DOHH2 (cell line): Measurements from ENCODE around the gene ASAP2.

Source experiments
- H3F3A ChIP-seq: fragments of 200-600 bp; sonication (generic), shearing (Covaris generic); 2 replicates; pipeline ENCODE4 v1.6.0; 2016; ENCODE audit warnings: antibody characterized with exemption, mild to moderate bottlenecking; ENCODE audit not compliant: control insufficient read depth, insufficient read depth
- H3K27ac ChIP-seq: fragments of 200-600 bp; sonication (generic); 2 replicates; pipeline ENCODE4 v1.5.1; 2014; ENCODE audit warnings: low read depth, mild to moderate bottlenecking, low read length, moderate library complexity
- H3K27me3 ChIP-seq: fragments of 200-600 bp; sonication (generic); 2 replicates; pipeline ENCODE4 v1.6.1; 2014; ENCODE audit warnings: mild to moderate bottlenecking, low read length, mixed read lengths; ENCODE audit not compliant: control insufficient read depth
- H3K36me3 ChIP-seq: fragments of 200-600 bp; sonication (generic); 2 replicates; pipeline ENCODE4 v1.6.1; 2014; ENCODE audit warnings: mild to moderate bottlenecking, low read length, moderate library complexity, mixed read lengths; ENCODE audit not compliant: control insufficient read depth
- H3K4me1 ChIP-seq: fragments of 200-600 bp; sonication (generic); 2 replicates; pipeline ENCODE4 v1.6.1; 2014; ENCODE audit warnings: mild to moderate bottlenecking, low read length, mixed read lengths; ENCODE audit not compliant: control insufficient read depth
- H3K4me2 ChIP-seq: fragments of 200-600 bp; sonication (generic); 2 replicates; pipeline ENCODE4 v1.6.0; 2014; ENCODE audit warnings: mild to moderate bottlenecking, low read length, moderate library complexity
- H3K4me3 ChIP-seq: fragments of 200-600 bp; sonication (generic); 2 replicates; pipeline ENCODE4 v1.5.1; 2014; ENCODE audit warnings: mild to moderate bottlenecking, low read length, mixed read lengths
- H3K79me2 ChIP-seq: fragments of 200-600 bp; sonication (generic); 2 replicates; pipeline ENCODE4 v1.6.1; 2014; ENCODE audit warnings: mild to moderate bottlenecking, low read length, mixed read lengths; ENCODE audit not compliant: control insufficient read depth
- H3K9me2 ChIP-seq: fragments of 200-600 bp; sonication (generic); replicated peaks from 2 replicates; pipeline ENCODE4 v1.6.1; 2014; ENCODE audit warnings: mild to moderate bottlenecking, low read length, mixed read lengths; ENCODE audit not compliant: control insufficient read depth
- H3K9me3 ChIP-seq: fragments of 200-600 bp; sonication (generic); 2 replicates; pipeline ENCODE4 v1.6.1; 2014; ENCODE audit warnings: antibody characterized with exemption, low read length, mixed read lengths; ENCODE audit not compliant: control insufficient read depth, insufficient read depth
- H4K20me1 ChIP-seq: fragments of 200-600 bp; sonication (generic); 2 replicates; pipeline ENCODE4 v1.6.0; 2014; ENCODE audit warnings: low read depth, mild to moderate bottlenecking, antibody characterized with exemption, low read length, moderate library complexity; ENCODE audit not compliant: control insufficient read depth, insufficient read depth
- EZH2phosphoT487 ChIP-seq: fragments of 200-600 bp; sonication (generic); IDR thresholded peaks from 2 replicates; pipeline ENCODE4 v1.6.1; 2017; ENCODE audit warnings: borderline replicate concordance, mild to moderate bottlenecking, antibody characterized with exemption, low read length, moderate library complexity, mixed read lengths
- TF ChIP-seq, protein P1 (sequence below): fragments of 200-600 bp; sonication (generic); IDR thresholded peaks from one replicate; pipeline ENCODE4 v1.5.1; 2014; ENCODE audit warnings: antibody characterized with exemption, mild to moderate bottlenecking, low read depth, low read length; ENCODE audit not compliant: poor library complexity, severe bottlenecking

ASAP2 gene

DNA sequence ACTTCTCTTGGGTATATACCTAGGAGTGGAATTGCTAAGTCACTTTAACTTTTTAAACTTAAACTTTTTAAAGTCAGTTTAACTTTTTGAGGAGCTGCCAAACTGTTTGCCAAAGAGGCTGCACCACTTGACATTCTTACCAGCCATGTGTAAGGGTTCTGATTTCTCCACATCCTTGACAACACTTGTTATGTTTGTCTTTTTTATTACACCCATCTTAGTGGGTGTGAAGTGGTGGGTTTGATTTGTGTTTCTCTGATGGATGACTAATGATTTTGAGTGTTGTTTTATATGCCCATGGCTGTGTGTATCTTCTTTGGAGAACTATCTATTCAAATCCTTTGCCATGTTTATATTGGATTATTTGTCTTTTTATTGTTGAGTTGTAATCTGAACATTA lies 13.6 kb downstream of the ASAP2 start:
- Histone ChIP-seq H3K79me2 (no peaks in the 10 kb centered on the region), H3K27ac (no peak overlapping the region), H3F3A (no peaks in the 10 kb centered on the region), H3K9me3 (no peaks in the 10 kb centered on the region), H3K4me1 (no peaks in the 10 kb centered on the region), H3K36me3 (no peaks in the 10 kb centered on the region), H3K4me3 (no peak overlapping the region), H4K20me1 (no peaks in the 10 kb centered on the region), H3K4me2 (no peak overlapping the region), H3K27me3 (peaks cover 8% of the 10 kb centered on the region), H3K9me2 (no peaks in the 10 kb centered on the region)
- TF ChIP-seq, protein P1, sequence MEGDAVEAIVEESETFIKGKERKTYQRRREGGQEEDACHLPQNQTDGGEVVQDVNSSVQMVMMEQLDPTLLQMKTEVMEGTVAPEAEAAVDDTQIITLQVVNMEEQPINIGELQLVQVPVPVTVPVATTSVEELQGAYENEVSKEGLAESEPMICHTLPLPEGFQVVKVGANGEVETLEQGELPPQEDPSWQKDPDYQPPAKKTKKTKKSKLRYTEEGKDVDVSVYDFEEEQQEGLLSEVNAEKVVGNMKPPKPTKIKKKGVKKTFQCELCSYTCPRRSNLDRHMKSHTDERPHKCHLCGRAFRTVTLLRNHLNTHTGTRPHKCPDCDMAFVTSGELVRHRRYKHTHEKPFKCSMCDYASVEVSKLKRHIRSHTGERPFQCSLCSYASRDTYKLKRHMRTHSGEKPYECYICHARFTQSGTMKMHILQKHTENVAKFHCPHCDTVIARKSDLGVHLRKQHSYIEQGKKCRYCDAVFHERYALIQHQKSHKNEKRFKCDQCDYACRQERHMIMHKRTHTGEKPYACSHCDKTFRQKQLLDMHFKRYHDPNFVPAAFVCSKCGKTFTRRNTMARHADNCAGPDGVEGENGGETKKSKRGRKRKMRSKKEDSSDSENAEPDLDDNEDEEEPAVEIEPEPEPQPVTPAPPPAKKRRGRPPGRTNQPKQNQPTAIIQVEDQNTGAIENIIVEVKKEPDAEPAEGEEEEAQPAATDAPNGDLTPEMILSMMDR: no peak
- no peak for TF ChIP-seq EZH2phosphoT487

DNA sequence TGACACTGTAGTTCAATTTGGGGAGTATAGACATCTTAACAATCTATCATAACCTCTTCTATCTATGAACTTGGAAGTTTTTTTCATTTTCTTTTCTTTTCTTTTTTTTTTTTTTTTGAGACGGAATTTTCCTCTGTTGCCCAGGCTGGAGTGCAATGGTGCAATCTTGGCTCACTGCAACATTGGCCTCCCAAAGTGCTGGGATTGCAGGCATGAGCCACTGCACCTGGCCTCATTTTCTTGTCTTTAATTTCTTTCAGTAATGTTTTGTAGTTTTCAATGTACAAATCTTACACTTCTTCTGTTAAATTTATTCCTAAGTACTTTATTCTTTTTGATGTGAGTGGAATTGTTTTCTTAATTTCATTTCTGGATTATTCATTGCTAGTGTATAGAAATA lies 14.6 kb downstream of the ASAP2 start:
- no peaks in the 10 kb centered on the region for H3K9me3 ChIP-seq
- no peaks in the 10 kb centered on the region for H3F3A ChIP-seq
- no peak overlapping the region for H3K4me2 ChIP-seq
- H4K20me1 ChIP-seq: no peaks in the 10 kb centered on the region
- H3K27ac ChIP-seq: no peak overlapping the region
- no peaks in the 10 kb centered on the region for H3K4me1 ChIP-seq
- no peaks in the 10 kb centered on the region for H3K9me2 ChIP-seq
- H3K36me3 ChIP-seq: no peaks in the 10 kb centered on the region
- no peak overlapping the region for H3K4me3 ChIP-seq
- H3K79me2 ChIP-seq: no peaks in the 10 kb centered on the region
- peaks cover 8% of the 10 kb centered on the region for H3K27me3 ChIP-seq
- TF ChIP-seq EZH2phosphoT487: no peak
- TF ChIP-seq, protein P1: no peak

GRCh38 chr2:9222239-9222892 lies 15.8 kb downstream of the ASAP2 start:
- H4K20me1 ChIP-seq: no peaks in the 10 kb centered on the region
- H3F3A ChIP-seq: no peaks in the 10 kb centered on the region
- H3K36me3 ChIP-seq: no peaks in the 10 kb centered on the region
- H3K4me1 ChIP-seq: no peaks in the 10 kb centered on the region
- H3K27ac ChIP-seq: no peak overlapping the region
- no peaks in the 10 kb centered on the region for H3K9me3 ChIP-seq
- TF ChIP-seq, protein P1: no peak
- TF ChIP-seq EZH2phosphoT487: no peak
- H3K4me3 ChIP-seq: no peak overlapping the region
- no peaks in the 10 kb centered on the region for H3K79me2 ChIP-seq
- peaks cover 8% of the 10 kb centered on the region for H3K27me3 ChIP-seq
- no peaks in the 10 kb centered on the region for H3K9me2 ChIP-seq
- no peak overlapping the region for H3K4me2 ChIP-seq
